Stimulated activated CD4-positive, alpha-beta T cell treated with anti-CD3 and anti-CD28 coated beads, Interleukin-1b, Interleukin-23, amount 100 ng/mL, for 4 hours (primary cell): Measurements from ENCODE around the gene KRT25.
"Not testable (repeated sequence)": the region's sequence is repeated elsewhere in the genome, so short reads cannot be mapped to it uniquely, and the experiment has no call there.

ENCODE experiments used
- DNase-seq, 2 donors: peaks; one replicate each; pipeline ENCODE4 v3.0.0-alpha.2; 2020; ENCODE audit warnings: low read depth in 2 of 2

Gene KRT25

GRCh38 chr17:40753804-40754203 lies 1.3 kb downstream of the KRT25 start:
- no peak for DNase-seq

DNA sequence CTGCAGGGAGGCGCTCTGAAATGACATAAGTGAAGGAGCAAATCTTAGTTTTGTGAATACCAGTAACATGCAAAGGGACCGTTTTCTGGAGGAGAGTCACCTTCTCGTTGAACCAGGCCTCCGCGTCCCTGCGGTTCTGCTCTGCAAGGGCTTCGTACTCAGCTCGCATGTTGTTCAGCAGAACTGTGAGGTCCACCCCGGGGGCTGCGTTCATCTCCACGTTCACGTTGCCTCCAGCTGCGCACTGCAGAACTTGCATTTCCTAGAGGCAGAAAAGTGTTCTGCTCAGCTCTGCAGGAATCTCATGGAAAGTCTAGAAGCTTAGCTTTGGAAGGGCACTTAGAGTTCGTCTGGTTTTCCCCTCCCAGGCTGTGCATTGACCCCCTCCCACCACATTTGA lies 4.1 kb downstream of the KRT25 start:
- no peak for DNase-seq

- no peak for DNase-seq
Observed at GRCh38 chr17:40750391-40750790, 4.7 kb downstream of the KRT25 start.

DNA sequence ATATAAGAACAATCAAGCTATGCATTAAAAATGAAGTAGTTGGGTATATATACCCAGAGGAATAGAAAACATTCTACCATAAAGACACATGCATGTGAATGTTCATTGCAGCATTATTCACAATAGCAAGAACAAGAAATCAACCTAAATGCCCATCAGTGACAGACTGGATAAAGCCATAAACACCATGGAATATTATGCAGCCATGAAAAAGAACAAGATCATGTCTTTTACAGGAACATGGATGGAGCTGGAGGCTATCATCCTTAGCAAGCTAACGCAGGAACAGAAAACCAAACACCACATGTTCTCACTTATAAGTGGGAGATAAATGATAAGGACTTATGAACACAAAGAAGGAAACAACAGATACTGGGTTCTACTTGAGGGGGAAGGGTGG lies 6.5 kb downstream of the KRT25 start:
- not testable (repeated sequence) for DNase-seq

DNA sequence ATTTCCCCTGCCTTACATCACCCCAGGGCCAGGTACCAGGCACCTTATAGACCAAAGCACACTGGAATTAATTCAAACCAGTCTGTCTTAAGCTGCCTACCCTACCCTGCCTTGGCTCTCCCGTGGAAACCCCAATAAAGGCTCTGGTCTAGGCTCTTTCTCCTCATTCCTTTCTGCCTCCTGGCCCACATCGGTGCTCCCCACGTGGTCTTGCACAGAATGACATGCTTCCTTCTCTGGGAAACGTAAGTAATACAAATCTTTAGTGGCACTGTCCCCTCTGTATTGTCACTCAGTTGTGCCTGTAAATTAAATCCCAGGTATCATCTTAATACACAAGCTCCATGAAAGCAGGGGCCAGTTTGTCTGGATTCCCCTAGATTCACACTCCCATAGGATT lies 16.6 kb downstream of the KRT25 start:
- DNase-seq, result no peak

DNA sequence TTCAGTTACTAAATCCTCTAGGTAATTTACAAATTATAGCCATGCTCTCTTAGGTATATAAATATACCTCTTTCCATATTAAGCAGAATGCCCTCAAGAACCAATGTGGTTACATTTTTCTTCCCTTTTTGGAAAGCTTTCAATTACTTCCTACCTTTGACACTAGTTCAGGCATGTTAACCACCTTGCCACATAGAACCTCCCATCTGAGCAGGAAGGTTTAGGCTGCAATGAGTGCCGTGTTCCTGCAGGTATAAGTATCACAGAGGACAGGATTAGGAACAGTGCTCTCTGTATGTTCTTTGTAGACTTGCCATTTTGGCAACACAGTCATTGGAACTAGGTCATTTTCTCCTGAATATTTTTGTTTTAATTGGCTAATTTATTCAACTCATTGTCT lies 20.1 kb downstream of the KRT25 start:
- DNase-seq, result no peak

- no peak for DNase-seq
Observed at GRCh38 chr17:40734018-40734417, 21.1 kb downstream of the KRT25 start.

- no peak for DNase-seq
Observed at GRCh38 chr17:40730970-40731369, 24.2 kb downstream of the KRT25 start.

DNA sequence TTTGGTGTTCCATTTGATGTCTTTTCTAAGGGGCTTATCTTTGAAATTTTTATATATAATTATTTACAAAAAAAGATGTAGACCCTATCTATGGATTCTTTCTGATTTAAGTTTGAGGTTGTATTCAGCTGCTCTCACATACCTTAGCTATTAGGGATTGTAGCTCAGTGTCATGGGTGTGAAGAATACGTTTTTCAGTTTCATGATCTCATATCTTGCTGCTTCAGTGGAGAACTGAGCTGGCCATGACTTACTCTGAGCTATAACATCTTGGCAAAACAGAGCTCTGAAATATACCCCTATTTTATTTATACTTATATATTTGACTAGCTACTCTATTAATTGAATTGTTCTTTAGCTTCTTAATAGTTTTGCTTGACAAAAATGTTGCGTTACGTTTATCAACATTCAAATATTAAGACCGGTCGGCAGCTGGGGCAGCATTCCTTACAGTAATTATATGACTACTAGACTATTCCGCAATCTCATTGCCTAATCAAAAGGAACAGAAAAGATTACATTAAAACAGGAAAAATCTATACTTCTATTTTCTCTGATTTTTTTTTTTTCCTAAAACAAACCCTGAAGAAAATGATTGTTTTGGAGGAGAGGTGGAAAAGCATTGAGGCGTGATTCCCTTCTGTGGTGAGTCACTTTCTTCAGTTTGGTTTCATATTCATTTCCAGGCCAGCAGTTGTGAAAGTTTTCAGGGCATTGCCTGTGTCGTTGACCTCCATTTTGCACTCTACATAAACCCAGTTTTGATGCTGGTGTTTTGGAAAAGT lies 27.5 kb downstream of the KRT25 start:
- DNase-seq, result no peak

GRCh38 chr17:40726919-40727318 lies 28.2 kb downstream of the KRT25 start:
- DNase-seq, result no peak

DNA sequence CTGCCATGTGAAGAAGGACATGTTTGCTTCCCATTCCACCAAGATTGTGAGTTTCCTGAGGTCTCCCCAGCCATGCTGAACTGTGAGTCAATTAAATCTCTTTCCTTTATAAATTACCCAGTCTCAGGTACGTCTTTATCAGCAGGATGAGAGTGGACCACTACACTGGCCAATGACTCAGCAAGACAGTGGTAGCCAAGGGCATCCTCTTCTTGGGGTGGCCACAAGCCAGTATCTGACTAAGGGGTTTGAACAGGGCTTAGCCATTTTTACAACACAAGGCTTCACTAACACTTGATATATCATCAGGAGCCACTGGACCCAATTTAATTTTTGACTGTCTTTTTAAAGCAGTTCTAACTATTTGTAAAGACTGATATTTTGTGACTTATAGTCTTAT lies 30.5 kb downstream of the KRT25 start:
- no peak for DNase-seq

- DNase-seq, result no peak
Observed at GRCh38 chr17:40722241-40722640, 32.9 kb downstream of the KRT25 start.

- no peak for DNase-seq
Observed at GRCh38 chr17:40720899-40721298, 34.2 kb downstream of the KRT25 start.

GRCh38 chr17:40718930-40719329 lies 36.2 kb downstream of the KRT25 start:
- DNase-seq, result no peak

DNA sequence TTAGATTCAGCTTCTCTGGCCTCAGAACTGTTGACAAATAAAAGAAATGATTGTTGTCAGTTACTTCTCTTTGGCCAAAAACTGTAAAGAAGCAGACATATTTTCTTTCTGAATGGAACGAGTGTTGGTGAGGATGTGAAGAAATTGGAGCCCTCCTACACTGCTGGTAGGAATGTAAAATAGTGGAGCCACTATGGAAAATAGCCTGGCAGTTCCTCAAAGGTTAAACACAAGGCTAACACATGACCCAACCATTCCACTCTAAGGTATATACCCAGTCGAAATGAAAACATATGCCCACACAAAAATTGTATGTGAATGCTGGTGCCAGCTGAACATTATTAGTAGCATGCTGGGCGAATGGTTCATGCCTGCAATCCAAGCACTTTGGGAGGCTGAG lies 37.4 kb downstream of the KRT25 start:
- DNase-seq, result no peak

GRCh38 chr17:40714473-40714872 lies 40.7 kb downstream of the KRT25 start:
- DNase-seq, result no peak

- DNase-seq, result no peak
Observed at GRCh38 chr17:40707745-40708144, 47.4 kb downstream of the KRT25 start.

- no peak for DNase-seq
Observed at GRCh38 chr17:40705584-40705983, 49.5 kb downstream of the KRT25 start.

DNA sequence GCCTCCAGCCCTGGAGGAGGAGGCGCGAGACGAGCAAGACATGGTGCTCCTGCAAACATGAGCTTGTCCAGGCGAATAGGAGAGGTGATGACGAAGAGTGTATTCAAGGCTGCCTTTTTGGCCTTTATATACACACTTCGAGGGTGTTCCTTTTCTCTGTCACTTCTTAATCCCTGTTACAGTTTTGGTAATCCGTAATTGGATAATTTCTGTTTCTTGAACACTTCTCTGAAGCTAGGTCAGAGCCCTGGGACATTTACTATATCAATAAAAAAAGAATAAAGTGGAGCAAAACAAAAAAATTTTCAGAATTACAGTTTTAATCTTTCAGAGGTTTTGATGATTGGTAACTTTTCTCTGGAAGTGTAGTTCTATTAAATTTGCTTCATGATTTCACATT lies 51.5 kb downstream of the KRT25 start, which contains the start of gene KRT24:
KRT24 (minus strand) TSS at position 101 of the 400 bp plus-strand sequence; CDS start at position 42, 59 bp downstream.
- no peak for DNase-seq

- DNase-seq, result no peak
Observed at GRCh38 chr17:40702271-40702670, 52.9 kb downstream of the KRT25 start.

- no peak for DNase-seq
Observed at GRCh38 chr17:40699853-40700252, 55.3 kb downstream of the KRT25 start.

- DNase-seq, result no peak
Observed at GRCh38 chr17:40699371-40699770, 55.8 kb downstream of the KRT25 start.
